ENCODE measurements around the gene ASXL2. TPM values are rescaled to one million over a fixed set of nuclear protein-coding genes. Genes with fewer than 3 reads are reported as not detected.

The ASXL2 gene
- total RNA-seq, 4 donors from 2014 or later, result 19.2 to 23.5 (median 20.4) TPM

GRCh38 chr2:25742501-25742900, 135.8 kb downstream of the ASXL2 start:
- TF ChIP-seq POLR2A (IDR thresholded peaks at IDR 0.05) (no peak), CTCF (IDR thresholded peaks at IDR 0.05) (no peak)
- Histone ChIP-seq H3K4me1 (no peaks in the 10 kb centered on the region), H3K27me3 (no peaks in the 10 kb centered on the region), H3K9me3 (no peaks in the 10 kb centered on the region), H3K4me3 (replicated peaks in 1 of 3) (no peak overlapping the region), H3K27ac (no peak overlapping the region), H3K36me3 (peaks cover 19 to 24% of the 10 kb centered on the region in 2 donors)
- 90 to 100% methylated on average over 1 of the region's 1 CpG for WGBS, 2 donors
- intact Hi-C loops (cut with DNase I), result no loop called here
- DNase-seq, result no peak

DNA sequence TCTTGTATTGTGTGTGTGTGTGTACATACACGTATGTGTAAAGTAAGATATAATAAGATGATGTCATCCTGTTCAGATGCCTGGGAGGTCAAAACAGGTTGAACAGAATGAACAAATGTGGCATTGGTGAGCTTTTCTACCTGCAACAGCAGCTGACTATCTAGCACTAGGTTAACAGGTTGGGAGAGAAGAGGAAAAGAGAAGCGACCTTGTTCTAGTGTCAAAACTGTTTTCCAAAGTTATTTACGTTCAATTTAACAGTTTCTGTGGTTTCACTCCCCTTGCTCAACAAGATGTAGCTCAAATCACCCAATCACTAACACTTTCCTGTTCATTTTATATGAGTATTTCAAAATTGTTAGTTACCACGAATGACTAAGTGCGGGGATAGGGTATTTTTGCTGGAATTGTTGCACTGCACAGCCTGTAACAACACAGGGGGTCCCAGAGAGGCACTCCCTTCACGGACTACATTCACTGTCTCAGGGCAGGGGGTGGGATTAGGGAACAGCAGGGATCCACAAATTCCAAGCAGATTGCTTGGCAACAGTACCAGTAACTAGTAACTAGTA, 137.4 kb downstream of the ASXL2 start:
- H3K27me3 ChIP-seq, result no peaks in the 10 kb centered on the region
- H3K9me3 ChIP-seq, result no peaks in the 10 kb centered on the region
- no peak overlapping the region for H3K27ac ChIP-seq
- H3K4me1 ChIP-seq, result no peaks in the 10 kb centered on the region
- TF ChIP-seq CTCF (IDR thresholded peaks at IDR 0.05) (no peak), POLR2A (IDR thresholded peaks at IDR 0.05) (no peak)
- H3K36me3 ChIP-seq, result peaks cover 19 to 24% of the 10 kb centered on the region in 2 donors
- H3K4me3 ChIP-seq (replicated peaks in 1 of 3), result no peak overlapping the region
- intact Hi-C loops (cut with DNase I), result no loop called here
- DNase-seq, result no peak
- 78 to 82% methylated on average over 6 of the region's 6 CpGs for WGBS, 2 donors

- H3K27ac ChIP-seq, result no peak overlapping the region
- no peaks in the 10 kb centered on the region for H3K4me1 ChIP-seq
- 92 to 100% methylated on average over 3 of the region's 3 CpGs for WGBS, 2 donors
- H3K36me3 ChIP-seq, result peaks cover 14 to 17% of the 10 kb centered on the region in 2 donors
- H3K4me3 ChIP-seq (replicated peaks in 1 of 3), result no peak overlapping the region
- no peak for DNase-seq
- H3K9me3 ChIP-seq, result no peaks in the 10 kb centered on the region
- TF ChIP-seq CTCF (IDR thresholded peaks at IDR 0.05) (no peak), POLR2A (IDR thresholded peaks at IDR 0.05) (no peak)
- intact Hi-C loops (cut with DNase I), result no loop called here
- H3K27me3 ChIP-seq, result no peaks in the 10 kb centered on the region
These were observed 139.6 kb downstream of the ASXL2 start for GRCh38 chr2:25738383-25739343.

DNA sequence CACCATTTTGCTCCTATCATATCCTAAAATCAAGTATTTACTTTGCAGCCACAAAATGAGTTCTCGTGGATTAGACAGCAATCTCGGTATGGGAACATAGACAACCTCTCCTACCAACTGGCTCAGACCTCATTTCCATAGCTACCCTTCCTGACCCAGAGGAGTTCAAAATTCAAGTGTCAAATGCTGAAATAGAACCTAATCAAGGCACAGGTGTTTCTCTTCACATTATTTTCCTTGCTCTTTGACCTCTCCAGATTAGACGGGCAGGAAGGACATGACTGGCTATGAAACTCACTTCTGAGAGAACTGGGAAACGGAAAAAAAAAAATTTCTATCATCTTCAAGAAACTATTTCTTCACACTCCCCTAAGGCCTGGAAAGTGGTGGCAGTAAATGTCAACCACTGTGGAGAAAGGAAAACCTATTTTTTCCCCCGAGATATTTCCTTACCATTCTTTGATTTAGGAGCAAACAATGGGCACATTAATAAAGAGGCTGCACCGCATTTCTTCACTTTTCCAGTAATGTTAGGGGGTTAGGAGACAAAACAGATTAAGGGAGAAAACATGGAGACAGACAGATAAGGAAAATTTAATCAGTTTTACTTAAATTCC, 141.3 kb downstream of the ASXL2 start:
- no peak for TF ChIP-seq CTCF (IDR thresholded peaks at IDR 0.05)
- no peak for TF ChIP-seq POLR2A (IDR thresholded peaks at IDR 0.05)
- no peaks in the 10 kb centered on the region for H3K9me3 ChIP-seq
- no peak for DNase-seq
- 88 to 92% methylated on average over 6 of the region's 6 CpGs for WGBS, 2 donors
- H3K27ac ChIP-seq, result no peak overlapping the region
- H3K4me3 ChIP-seq (replicated peaks in 1 of 3), result no peak overlapping the region
- H3K36me3 ChIP-seq, result peaks cover 0 to 2% of the 10 kb centered on the region in 2 donors
- no peaks in the 10 kb centered on the region for H3K27me3 ChIP-seq
- intact Hi-C loops (cut with DNase I), result no loop called here
- H3K4me1 ChIP-seq, result no peaks in the 10 kb centered on the region
